Neuronal stem cell (in vitro differentiated cells): Measurements from ENCODE around the gene PDE1C.

Experiments
- DNase-seq: peaks from one replicate; pipeline ENCODE4 v3.0.0-alpha.2; 2013; ENCODE audit warnings: low spot score
- H2AFZ ChIP-seq: one replicate; pipeline ENCODE4 v1.6.1; 2013; ENCODE audit warnings: mild to moderate bottlenecking, low read length, inconsistent platforms
- H2AK5ac ChIP-seq: 2 replicates; pipeline ENCODE4 v1.6.1; 2013; ENCODE audit warnings: low read depth, mild to moderate bottlenecking, inconsistent platforms, low read length, moderate library complexity, mixed read lengths
- H2BK120ac ChIP-seq: 2 replicates; pipeline ENCODE4 v1.6.1; 2013; ENCODE audit warnings: low read depth, mild to moderate bottlenecking, inconsistent platforms, low read length, moderate library complexity, mixed read lengths
- H2BK12ac ChIP-seq: one replicate; pipeline ENCODE4 v1.6.1; 2013; ENCODE audit warnings: low read length, inconsistent platforms
- H2BK15ac ChIP-seq: 2 replicates; pipeline ENCODE4 v1.6.1; 2013; ENCODE audit warnings: mild to moderate bottlenecking, low read length, inconsistent platforms, mixed read lengths
- H2BK5ac ChIP-seq: one replicate; pipeline ENCODE4 v1.6.1; 2013; ENCODE audit warnings: inconsistent platforms, mild to moderate bottlenecking, low read length, moderate library complexity
- H3K14ac ChIP-seq: one replicate; pipeline ENCODE4 v1.6.1; 2013; ENCODE audit warnings: low read length, inconsistent platforms
- H3K18ac ChIP-seq: 2 replicates; pipeline ENCODE4 v1.6.1; 2013; ENCODE audit warnings: low read length, inconsistent platforms
- H3K23ac ChIP-seq: 2 replicates; pipeline ENCODE4 v1.6.1; 2013; ENCODE audit warnings: low read depth, mild to moderate bottlenecking, mixed read lengths, low read length, inconsistent platforms; ENCODE audit not compliant: poor library complexity
- H3K27ac ChIP-seq: replicated peaks from 3 replicates; pipeline ENCODE4 v1.5.1; 2013; ENCODE audit warnings: low read length, inconsistent platforms
- H3K27me3 ChIP-seq, 3 experiments: 2 replicates each; pipeline ENCODE4 v1.6.1; 2013; ENCODE audit warnings: low read length in 3 of 3, mild to moderate bottlenecking in 2 of 3, inconsistent platforms in 1 of 3, low read depth in 1 of 3, mixed read lengths in 1 of 3, moderate library complexity in 1 of 3; ENCODE audit not compliant: control insufficient read depth in 3 of 3, insufficient read depth in 3 of 3
- H3K36me3 ChIP-seq, 2 donors: replicated peaks in 1 of 2; 2 replicates each; pipeline ENCODE4 v1.6.1; 2013; ENCODE audit warnings: low read length in 2 of 2; ENCODE audit not compliant: control insufficient read depth in 2 of 2, insufficient read depth in 2 of 2
- H3K4ac ChIP-seq: 2 replicates; pipeline ENCODE4 v1.6.1; 2013; ENCODE audit warnings: inconsistent platforms, mild to moderate bottlenecking, low read length, moderate library complexity
- H3K4me1 ChIP-seq, 2 donors: 1 replicate in 1 of 2; 2 replicates in 1 of 2; pipeline ENCODE4 v1.6.1; 2013; ENCODE audit warnings: low read length in 2 of 2, low read depth in 1 of 2; ENCODE audit not compliant: control insufficient read depth in 2 of 2, insufficient read depth in 1 of 2
- H3K4me2 ChIP-seq: one replicate; pipeline ENCODE4 v1.6.1; 2013; ENCODE audit warnings: mild to moderate bottlenecking, low read length, inconsistent platforms; ENCODE audit not compliant: insufficient read depth, poor library complexity, severe bottlenecking
- H3K4me3 ChIP-seq, 2 donors: 2 replicates each; pipeline ENCODE4 v1.5.1; 2013; ENCODE audit warnings: low read length in 2 of 2, mild to moderate bottlenecking in 2 of 2, inconsistent platforms in 1 of 2, moderate library complexity in 1 of 2
- H3K79me1 ChIP-seq: one replicate; pipeline ENCODE4 v1.6.1; 2013; ENCODE audit warnings: low read depth, mild to moderate bottlenecking, inconsistent platforms, low read length, moderate library complexity
- H3K9ac ChIP-seq: one replicate; pipeline ENCODE4 v1.6.1; 2013; ENCODE audit warnings: mild to moderate bottlenecking, low read depth, low read length, inconsistent platforms; ENCODE audit not compliant: poor library complexity
- H3K9me3 ChIP-seq, 2 donors: replicated peaks in 1 of 2; 2 replicates each; pipeline versions ENCODE3 to v1.6.1; 2013; ENCODE audit warnings: low read length in 2 of 2, mild to moderate bottlenecking in 2 of 2, inconsistent platforms in 1 of 2, low read depth in 1 of 2, mixed read lengths in 1 of 2, moderate library complexity in 1 of 2; ENCODE audit not compliant: control insufficient read depth in 2 of 2, insufficient read depth in 1 of 2
- H4K8ac ChIP-seq: one replicate; pipeline ENCODE4 v1.6.1; 2013; ENCODE audit warnings: low read depth, mild to moderate bottlenecking, inconsistent platforms, low read length, moderate library complexity
- H4K91ac ChIP-seq: one replicate; pipeline ENCODE4 v1.6.1; 2013; ENCODE audit warnings: low read length, low read depth, mild to moderate bottlenecking, inconsistent platforms; ENCODE audit not compliant: poor library complexity
- WGBS, 2 donors: extraction: QIAGEN DNeasy Blood & Tissue Kit; methylation state at CpG; one replicate each; pipeline ENCODE4 v1.1.7; 2013; ENCODE audit warnings: missing lambda C conversion rate in 2 of 2, mixed read lengths in 1 of 2; ENCODE audit not compliant: insufficient read length in 2 of 2, insufficient replicate concordance in 1 of 2; ENCODE audit errors: extremely low coverage in 2 of 2; 5-methylcytosine and 5-hydroxymethylcytosine counted together

Gene PDE1C

DNA sequence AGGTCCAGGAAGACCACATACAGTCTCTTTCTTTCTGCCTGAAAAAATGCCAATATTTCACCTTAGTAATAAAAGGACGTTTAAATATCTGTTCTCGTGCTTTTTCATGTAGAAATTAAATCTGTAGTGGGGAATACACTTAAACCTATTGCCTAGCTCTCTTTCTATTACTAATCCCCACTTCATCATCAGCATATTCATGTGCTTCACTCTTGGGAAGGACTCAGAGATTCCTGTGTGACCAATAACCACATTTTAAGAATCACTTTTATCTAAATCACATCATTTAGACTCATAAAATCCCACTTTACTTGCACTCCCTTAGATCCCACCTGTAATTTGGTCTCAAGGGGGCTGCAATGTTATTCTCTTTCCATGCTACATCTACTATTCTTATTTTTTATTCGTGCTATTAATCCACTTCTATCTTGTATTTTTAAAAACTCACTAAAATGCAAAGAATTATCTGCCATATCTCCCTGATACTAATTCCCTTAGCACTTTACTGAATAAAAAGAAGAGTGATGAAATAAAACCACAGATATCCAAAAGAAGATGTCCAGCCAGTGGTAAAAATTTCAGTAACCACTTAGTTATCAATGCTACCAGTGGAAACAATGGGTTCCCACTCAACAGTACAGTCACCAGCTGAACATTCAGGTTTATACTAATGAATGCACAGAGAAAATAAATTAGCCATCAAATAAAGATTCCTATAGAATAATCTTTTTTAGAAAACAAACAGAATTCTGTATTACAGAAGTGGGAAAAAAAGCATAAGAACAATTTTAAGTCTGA, 281.1 kb downstream of the PDE1C start:
- Histone ChIP-seq H3K4ac (no peak overlapping the region), H3K36me3 (no peaks in the 10 kb centered on the region), H2BK120ac (no peak overlapping the region), H2BK5ac (no peak overlapping the region), H3K18ac (no peak overlapping the region), H2AK5ac (no peak overlapping the region), H2BK12ac (no peak overlapping the region), H3K14ac (no peak overlapping the region), H4K91ac (no peak overlapping the region), H3K4me1 (no peaks in the 10 kb centered on the region), H3K27ac (no peak overlapping the region), H3K4me3 (no peak overlapping the region), H3K79me1 (no peaks in the 10 kb centered on the region), H3K4me2 (no peak overlapping the region), H3K9ac (no peak overlapping the region), H4K8ac (no peak overlapping the region), H2AFZ (no peak overlapping the region), H2BK15ac (no peak overlapping the region), H3K27me3 (no peaks in the 10 kb centered on the region), H3K9me3 (no peaks in the 10 kb centered on the region), H3K23ac (no peak overlapping the region)
- no peak for DNase-seq
- WGBS, 2 donors = no CpG with 5 or more reads among the region's 3 CpGs

DNA sequence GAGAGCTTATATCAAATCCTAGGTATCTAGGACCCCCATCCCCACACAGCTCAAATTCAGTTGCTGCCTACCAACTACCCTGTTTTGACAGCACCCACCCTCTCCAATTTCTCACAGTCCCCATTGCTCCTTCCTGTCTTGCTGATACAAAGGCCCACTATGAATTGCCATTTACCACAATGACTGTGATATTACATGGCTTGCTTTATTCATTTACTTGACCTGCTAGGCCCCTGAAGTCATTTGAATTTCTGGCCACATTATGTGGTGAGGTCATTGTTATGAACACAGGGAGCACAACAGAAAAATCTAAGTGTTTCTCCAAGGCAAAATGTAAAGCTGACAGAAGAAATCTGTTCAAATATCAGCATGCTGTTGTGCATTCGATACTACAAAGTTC, 281.8 kb downstream of the PDE1C start:
- H2BK12ac ChIP-seq = no peak overlapping the region
- no CpG with 5 or more reads among the region's 1 CpG for WGBS, 2 donors

DNA sequence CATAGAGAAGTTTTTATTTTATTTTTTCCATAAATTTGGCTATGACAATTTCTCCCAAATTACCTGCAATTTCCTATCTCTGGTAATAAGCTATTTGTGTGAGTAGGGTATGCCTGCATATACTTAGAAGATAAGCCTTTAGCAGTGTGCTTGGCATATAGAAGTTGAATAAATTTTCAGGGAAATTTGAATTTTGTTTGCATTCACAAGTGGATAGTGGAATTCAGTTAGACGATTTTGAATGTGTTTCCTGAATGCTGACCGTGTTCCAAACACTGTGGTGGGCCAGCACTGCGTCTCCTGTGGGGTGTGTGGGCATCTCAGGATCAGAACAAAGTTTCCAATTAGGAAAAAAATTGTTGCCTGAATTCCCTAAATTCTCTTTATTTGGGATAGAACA, 283.9 kb downstream of the PDE1C start:
- Histone ChIP-seq H2BK5ac (no peak overlapping the region), H3K36me3 (no peaks in the 10 kb centered on the region), H2BK120ac (no peak overlapping the region), H3K4me1 (no peaks in the 10 kb centered on the region), H3K9me3 (no peaks in the 10 kb centered on the region), H3K27ac (no peak overlapping the region), H4K8ac (no peak overlapping the region), H3K27me3 (no peaks in the 10 kb centered on the region), H3K9ac (no peak overlapping the region), H3K18ac (no peak overlapping the region), H3K79me1 (no peaks in the 10 kb centered on the region), H3K4me3 (no peak overlapping the region), H2BK15ac (no peak overlapping the region), H3K23ac (no peak overlapping the region), H3K4ac (no peak overlapping the region), H3K14ac (no peak overlapping the region), H4K91ac (no peak overlapping the region), H2AK5ac (no peak overlapping the region), H3K4me2 (no peak overlapping the region), H2BK12ac (no peak overlapping the region), H2AFZ (no peak overlapping the region)
- no peak for DNase-seq
- no CpG with 5 or more reads among the region's 3 CpGs for WGBS, 2 donors

More for the DNA sequence above, 281.8 kb downstream of the PDE1C start:
- Histone ChIP-seq H3K9ac (no peak overlapping the region), H4K91ac (no peak overlapping the region), H3K4me2 (no peak overlapping the region), H3K4ac (no peak overlapping the region), H3K4me3 (no peak overlapping the region), H3K27me3 (no peaks in the 10 kb centered on the region), H3K4me1 (no peaks in the 10 kb centered on the region), H3K9me3 (no peaks in the 10 kb centered on the region), H2BK5ac (no peak overlapping the region), H3K79me1 (no peaks in the 10 kb centered on the region), H3K23ac (no peak overlapping the region), H3K14ac (no peak overlapping the region), H2AK5ac (no peak overlapping the region), H2BK120ac (no peak overlapping the region), H2AFZ (no peak overlapping the region), H3K27ac (no peak overlapping the region), H2BK15ac (no peak overlapping the region), H3K18ac (no peak overlapping the region), H3K36me3 (no peaks in the 10 kb centered on the region), H4K8ac (no peak overlapping the region)
- no peak for DNase-seq

DNA sequence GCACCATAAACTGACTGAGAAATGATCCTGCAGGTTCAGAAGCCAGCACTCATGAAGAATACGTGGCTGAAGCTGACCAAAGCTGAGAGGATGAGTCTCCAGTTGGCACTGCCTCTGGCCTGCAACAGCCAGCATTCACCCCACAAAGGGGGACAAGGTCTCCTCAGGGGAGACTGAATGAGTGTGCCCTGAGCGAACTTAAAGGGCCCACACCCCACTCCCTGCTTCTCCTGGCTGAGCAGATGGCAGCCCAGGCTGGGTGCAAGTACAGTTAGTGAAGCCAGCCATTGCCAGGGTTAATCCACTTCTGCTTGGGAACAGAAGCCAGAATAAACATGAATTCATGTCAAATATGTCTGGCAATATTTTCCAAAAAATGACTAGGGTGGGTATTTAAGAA, 285.1 kb downstream of the PDE1C start:
- Histone ChIP-seq H2AK5ac (no peak overlapping the region), H3K79me1 (no peaks in the 10 kb centered on the region), H3K23ac (no peak overlapping the region), H2AFZ (no peak overlapping the region), H3K9ac (no peak overlapping the region), H3K14ac (no peak overlapping the region), H3K4me2 (no peak overlapping the region), H3K9me3 (no peaks in the 10 kb centered on the region), H3K4me3 (no peak overlapping the region), H3K4ac (no peak overlapping the region), H3K18ac (no peak overlapping the region), H2BK15ac (no peak overlapping the region), H3K27me3 (no peaks in the 10 kb centered on the region), H4K91ac (no peak overlapping the region), H2BK120ac (no peak overlapping the region), H3K4me1 (no peaks in the 10 kb centered on the region), H3K27ac (no peak overlapping the region), H2BK12ac (no peak overlapping the region), H3K36me3 (no peaks in the 10 kb centered on the region), H2BK5ac (no peak overlapping the region), H4K8ac (no peak overlapping the region)
- DNase-seq = no peak
- no CpG with 5 or more reads among the region's 2 CpGs for WGBS, 2 donors
